HG03039 (cell line): ENCODE measurements around the gene DIPK1B.
"Not testable (repeated sequence)": the region's sequence is repeated elsewhere in the genome, so short reads cannot be mapped to it uniquely, and the experiment has no call there.

ENCODE experiments used
- ATAC-seq: cut with Tn5 transposase; IDR thresholded peaks from one replicate; pipeline ENCODE4 v1.9.1; 2021; ENCODE audit warnings: mild to moderate bottlenecking, moderate library complexity; ENCODE audit not compliant: unreplicated experiment

DIPK1B gene

GRCh38 chr9:136748666-136749611 lies 36.6 kb downstream of the DIPK1B start:
- ATAC-seq: no peak

- no peak for ATAC-seq
These were observed 38.2 kb downstream of the DIPK1B start for GRCh38 chr9:136750526-136750925.

- ATAC-seq: no peak
These were observed 38.9 kb downstream of the DIPK1B start for GRCh38 chr9:136751244-136751643.

- ATAC-seq: no peak
These were observed 39.4 kb downstream of the DIPK1B start for GRCh38 chr9:136751814-136752213.

GRCh38 chr9:136753371-136754058 lies 41.1 kb downstream of the DIPK1B start:
- no peak for ATAC-seq

- ATAC-seq: no peak
These were observed 41.7 kb downstream of the DIPK1B start for GRCh38 chr9:136754059-136754572.

GRCh38 chr9:136754626-136755301 lies 42.4 kb downstream of the DIPK1B start:
- no peak for ATAC-seq

- ATAC-seq: not testable (repeated sequence)
These were observed 43.1 kb downstream of the DIPK1B start for GRCh38 chr9:136755302-136756133.

GRCh38 chr9:136756134-136756438 lies 43.7 kb downstream of the DIPK1B start:
- no peak for ATAC-seq

GRCh38 chr9:136756836-136757235 lies 44.5 kb downstream of the DIPK1B start:
- no peak for ATAC-seq

GRCh38 chr9:136757328-136757727 lies 45.0 kb downstream of the DIPK1B start:
- ATAC-seq: no peak

- no peak for ATAC-seq
These were observed 45.4 kb downstream of the DIPK1B start for GRCh38 chr9:136757751-136758140.

- no peak for ATAC-seq
These were observed 46.6 kb downstream of the DIPK1B start for GRCh38 chr9:136759001-136759400.

GRCh38 chr9:136759436-136760325 lies 47.3 kb downstream of the DIPK1B start:
- no peak for ATAC-seq

- no peak for ATAC-seq
These were observed 48.1 kb downstream of the DIPK1B start for GRCh38 chr9:136760424-136760823.

- ATAC-seq: not testable (repeated sequence)
These were observed 48.6 kb downstream of the DIPK1B start for GRCh38 chr9:136760834-136761544.

GRCh38 chr9:136761545-136761981 lies 49.2 kb downstream of the DIPK1B start:
- no peak for ATAC-seq

GRCh38 chr9:136762221-136762691 lies 49.9 kb downstream of the DIPK1B start:
- ATAC-seq: no peak
